GM20000 (cell line): ENCODE measurements around the gene RLBP1.

Experiments used
- DNase-seq: peaks from one replicate; pipeline ENCODE4 v3.0.0; 2012; ENCODE audit warnings: low spot score
- TF ChIP-seq, protein P1 (sequence below): IDR thresholded peaks from 2 replicates; pipeline ENCODE4 v1.5.1; 2012; ENCODE audit warnings: mild to moderate bottlenecking, control low read depth; ENCODE audit errors: extremely low read depth, missing control alignments

Gene RLBP1

GRCh38 chr15:89231832-89232231 is 10.5 kb upstream of the RLBP1 start:
- no peak for DNase-seq
- TF ChIP-seq, protein P1, sequence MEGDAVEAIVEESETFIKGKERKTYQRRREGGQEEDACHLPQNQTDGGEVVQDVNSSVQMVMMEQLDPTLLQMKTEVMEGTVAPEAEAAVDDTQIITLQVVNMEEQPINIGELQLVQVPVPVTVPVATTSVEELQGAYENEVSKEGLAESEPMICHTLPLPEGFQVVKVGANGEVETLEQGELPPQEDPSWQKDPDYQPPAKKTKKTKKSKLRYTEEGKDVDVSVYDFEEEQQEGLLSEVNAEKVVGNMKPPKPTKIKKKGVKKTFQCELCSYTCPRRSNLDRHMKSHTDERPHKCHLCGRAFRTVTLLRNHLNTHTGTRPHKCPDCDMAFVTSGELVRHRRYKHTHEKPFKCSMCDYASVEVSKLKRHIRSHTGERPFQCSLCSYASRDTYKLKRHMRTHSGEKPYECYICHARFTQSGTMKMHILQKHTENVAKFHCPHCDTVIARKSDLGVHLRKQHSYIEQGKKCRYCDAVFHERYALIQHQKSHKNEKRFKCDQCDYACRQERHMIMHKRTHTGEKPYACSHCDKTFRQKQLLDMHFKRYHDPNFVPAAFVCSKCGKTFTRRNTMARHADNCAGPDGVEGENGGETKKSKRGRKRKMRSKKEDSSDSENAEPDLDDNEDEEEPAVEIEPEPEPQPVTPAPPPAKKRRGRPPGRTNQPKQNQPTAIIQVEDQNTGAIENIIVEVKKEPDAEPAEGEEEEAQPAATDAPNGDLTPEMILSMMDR: no peak

DNA sequence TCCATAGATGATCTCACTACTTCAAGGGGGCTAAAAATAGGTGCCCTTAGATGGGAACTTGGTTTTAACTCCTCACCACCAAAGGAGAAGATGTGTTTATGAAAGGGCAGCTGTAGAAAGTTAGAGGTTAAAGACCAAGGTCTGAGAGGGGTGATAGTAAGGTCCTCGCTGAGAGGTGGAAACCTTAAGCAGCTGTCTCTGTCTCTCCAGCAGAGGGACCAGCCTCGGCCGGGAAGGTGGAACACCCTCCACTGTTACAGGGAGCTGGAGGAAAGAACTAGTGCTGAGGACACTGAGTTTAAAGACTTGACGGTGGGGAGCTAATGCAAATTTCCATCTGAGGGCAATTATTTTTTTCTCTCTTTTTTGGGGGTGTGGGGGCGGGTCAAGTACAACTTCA is 8.9 kb upstream of the RLBP1 start:
- TF ChIP-seq, protein P1: no peak
- no peak for DNase-seq

- no peak for DNase-seq
- TF ChIP-seq, protein P1: no peak
These were observed 6.0 kb upstream of the RLBP1 start for GRCh38 chr15:89227425-89227824.

GRCh38 chr15:89226359-89227221 is 5.2 kb upstream of the RLBP1 start:
- TF ChIP-seq, protein P1: no peak
- no peak for DNase-seq

DNA sequence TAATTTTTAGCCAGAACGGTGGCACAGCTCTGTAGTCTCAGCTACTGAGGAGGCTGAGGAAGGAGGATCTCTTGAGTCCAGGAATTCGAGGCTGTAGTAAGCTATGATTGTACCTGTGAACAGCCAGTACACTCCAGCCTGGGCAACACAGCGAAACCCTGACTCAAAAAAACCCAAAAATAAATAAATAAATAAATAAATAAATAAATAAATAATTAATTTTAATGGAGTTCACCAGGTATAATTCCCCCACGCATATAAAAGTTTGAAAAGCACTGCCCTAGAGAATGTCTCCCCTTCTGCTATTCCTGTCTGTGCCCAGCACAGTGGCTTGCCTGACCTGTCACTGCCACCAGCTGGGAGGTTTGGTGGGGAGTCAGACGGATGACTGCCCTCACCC is 4.2 kb upstream of the RLBP1 start:
- TF ChIP-seq, protein P1: no peak
- DNase-seq: no peak

DNA sequence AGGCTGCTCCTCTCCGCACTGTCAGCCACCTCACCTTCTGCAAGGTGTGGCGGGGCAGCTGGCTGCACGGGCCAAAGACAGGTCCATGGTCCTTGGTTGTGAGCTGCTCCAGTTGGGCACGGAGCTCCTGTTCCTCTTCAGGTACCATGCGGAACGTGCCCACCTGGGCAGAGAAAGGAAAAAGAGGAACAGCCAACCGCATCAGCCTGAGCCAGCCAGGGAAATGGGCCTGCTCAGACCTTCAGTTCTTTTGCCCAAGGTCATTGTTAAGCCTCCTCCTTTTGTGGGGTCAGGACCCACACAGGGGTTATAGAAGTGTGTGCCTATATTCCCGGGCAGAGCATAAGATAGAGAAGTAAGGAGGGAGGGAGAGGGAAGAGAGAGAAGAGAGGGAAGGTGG is 2.8 kb downstream of the RLBP1 start:
- TF ChIP-seq, protein P1: no peak
- DNase-seq: no peak

DNA sequence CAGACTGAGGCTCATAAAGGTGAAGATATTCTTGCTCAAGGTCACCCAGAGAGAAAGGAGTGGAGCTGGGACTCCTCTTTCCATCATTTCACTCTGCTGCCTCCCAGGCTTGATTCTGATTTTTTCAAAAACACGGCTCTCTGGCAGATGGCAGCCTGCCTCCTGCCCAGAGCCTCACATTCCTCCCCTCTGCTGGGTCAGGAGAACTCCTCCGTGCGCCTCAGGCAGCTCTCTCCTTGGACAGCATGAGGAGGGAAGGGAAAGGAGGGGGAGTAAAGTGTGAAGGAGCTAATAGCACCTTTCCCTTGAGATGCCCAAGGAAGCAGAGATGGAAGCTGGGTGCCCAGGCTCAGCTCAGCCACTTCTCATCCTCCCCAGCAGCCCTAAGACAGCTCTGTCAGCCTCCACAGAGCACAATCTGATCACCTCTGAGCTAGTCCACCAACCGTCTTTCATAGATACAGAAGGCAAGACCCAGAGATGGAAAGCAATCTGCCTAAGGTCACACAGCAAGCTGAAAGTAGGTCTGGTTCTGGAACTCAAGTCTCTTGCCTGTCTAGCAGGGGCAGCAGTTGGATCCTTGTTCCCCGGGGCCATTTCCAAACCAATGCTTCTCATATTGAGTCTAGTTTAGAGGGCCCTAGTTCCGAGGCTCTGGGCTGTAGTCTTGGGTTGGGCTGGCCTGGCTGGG is 3.5 kb downstream of the RLBP1 start:
- TF ChIP-seq, protein P1: no peak
- DNase-seq: no peak
